GM13977 (cell line): ENCODE data around the gene TRAFD1.

Experiments used
- DNase-seq: peaks from one replicate; pipeline ENCODE4 v3.0.0; 2012; ENCODE audit warnings: low spot score
- CTCF ChIP-seq: IDR thresholded peaks from 2 replicates; pipeline ENCODE4 v1.5.1; 2012; ENCODE audit warnings: mild to moderate bottlenecking, control low read depth; ENCODE audit not compliant: insufficient read depth; ENCODE audit errors: extremely low read depth, missing control alignments
- in situ Hi-C: fragments of 300-500 bp; cut with MboI; formaldehyde crosslinking; loops from one replicate; pipeline ENCODE4 v1.12.0; 2022; ENCODE audit warnings: low sequenced_read_pairs, low pct_unique_long_range_greater_than_20kb, mixed read lengths, inconsistent platforms; ENCODE audit not compliant: unreplicated experiment

Gene TRAFD1

DNA sequence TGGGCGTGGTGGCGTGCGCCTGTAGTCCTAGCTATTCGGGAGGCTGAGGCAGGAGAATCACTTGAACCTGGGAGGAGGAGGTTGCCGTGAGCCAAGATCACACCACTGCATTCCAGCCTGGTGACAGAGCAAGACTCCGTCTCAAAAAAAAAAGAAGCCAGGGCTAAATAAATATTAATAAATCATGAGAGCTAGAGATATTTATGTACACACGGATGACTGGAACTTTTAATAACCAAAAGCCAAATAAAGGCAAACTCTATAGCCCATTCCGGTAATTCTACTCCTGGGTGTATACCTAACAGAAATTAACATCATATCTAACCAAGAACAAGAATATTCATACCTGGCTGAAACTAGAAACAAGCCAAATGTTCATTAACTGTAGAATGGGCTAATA, 7.7 kb upstream of the TRAFD1 start:
- no peak for TF ChIP-seq CTCF
- in situ Hi-C loops: no loop called here
- no peak for DNase-seq

- no peak for TF ChIP-seq CTCF
- in situ Hi-C loops: no loop called here
- no peak for DNase-seq
These were observed 3.4 kb upstream of the TRAFD1 start for GRCh38 chr12:112121780-112122565.

DNA sequence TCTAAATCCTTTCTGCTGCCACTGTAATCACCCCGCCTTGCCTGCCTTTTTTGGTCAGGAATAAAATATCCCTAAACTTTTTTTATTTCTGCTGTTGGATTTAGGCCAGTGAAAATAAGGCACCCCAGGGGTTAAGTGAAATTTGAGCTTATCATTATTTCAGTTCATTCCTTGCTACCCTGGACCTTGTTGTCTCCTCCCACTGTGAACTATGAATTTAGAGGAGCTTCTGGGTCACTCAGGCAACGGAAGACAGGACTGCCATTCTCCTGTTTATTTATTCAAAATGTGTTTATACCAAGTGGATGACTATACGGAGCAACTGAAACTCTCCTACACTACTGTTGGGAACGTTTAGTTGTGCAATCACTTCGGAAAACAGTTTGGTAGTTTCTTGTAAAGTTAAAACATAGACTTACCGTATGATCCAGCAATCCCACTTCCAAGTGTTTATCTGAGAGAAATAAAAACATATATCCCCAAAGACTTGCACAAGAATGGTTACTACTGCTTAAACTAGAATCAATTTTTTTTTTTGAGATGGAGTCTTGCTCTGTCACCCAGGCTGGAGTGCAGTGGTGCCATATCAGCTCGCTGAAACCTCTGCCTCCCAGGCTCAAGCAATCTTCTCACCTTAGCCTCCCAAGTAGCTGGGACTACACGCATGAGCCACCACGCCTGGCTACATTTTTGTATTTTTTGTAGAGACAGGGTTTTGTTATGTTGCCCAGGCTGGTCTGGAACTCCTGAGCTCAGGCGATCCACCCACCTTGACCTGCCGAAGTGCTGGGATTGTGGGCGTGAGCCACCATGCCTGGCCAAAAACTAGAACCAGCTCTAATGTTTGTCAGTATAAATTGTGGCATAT, 2.3 kb upstream of the TRAFD1 start:
- no peak for TF ChIP-seq CTCF
- DNase-seq: no peak
- in situ Hi-C loops: no loop called here

DNA sequence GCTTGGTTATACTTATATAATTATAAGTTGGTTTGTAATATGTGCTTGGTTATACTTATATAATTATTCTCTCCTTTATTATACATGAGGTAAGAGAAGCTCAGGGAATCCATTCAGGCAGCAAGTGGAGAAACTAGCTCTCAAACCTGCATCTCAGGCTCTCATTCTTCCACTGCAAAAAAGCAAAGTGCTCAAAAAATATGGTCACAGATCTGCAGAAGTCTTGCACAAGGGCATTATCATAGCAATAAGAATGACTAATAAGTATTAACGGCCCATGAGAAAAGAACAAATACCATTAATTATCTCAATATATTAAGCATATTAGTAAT, 476 bp upstream of the TRAFD1 start:
- no peak for DNase-seq
- in situ Hi-C loops: no loop called here
- TF ChIP-seq CTCF: no peak

DNA sequence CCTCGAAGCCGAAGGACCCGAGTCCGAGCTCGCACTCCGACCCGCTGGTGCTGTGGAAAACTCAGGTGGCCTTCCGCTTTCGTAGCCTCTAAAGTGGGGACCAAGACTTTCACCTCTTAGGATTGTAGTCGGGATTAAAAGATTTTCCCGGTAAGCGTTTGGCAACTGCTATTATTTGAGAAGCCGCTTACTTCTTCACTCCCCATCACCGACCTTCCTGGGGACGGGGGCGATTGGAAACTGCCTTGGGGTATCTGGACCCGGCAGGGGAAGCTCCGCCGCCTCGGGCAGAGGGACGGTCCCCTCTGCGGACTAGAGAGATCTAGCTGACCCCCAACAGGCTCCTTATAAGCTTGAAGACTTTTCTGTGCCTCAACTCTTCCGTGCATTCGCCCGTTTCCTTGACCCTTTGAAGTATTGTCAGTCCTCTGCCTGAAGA, 659 bp downstream of the TRAFD1 start:
- TF ChIP-seq CTCF: no peak
- no peak for DNase-seq
- in situ Hi-C loops: no loop called here

DNA sequence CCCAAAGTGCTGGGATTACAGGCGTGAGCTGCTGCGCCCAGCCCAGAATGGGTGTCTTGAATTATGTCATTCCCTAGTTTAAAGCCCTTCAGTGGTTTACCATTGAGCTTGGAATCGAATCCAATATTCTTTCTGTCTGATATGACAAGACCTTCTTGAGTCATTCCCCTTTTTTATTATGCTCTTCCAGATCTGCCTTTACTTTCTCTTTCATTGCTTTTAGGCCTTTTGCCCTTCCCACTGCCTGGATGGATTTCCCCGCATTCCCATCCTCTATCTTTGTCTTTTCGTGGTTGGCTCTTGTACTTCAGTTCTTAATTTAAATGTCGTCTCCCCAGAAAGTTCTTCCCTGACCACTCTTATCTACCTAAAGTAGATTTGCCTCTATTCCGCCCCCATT, 1.6 kb downstream of the TRAFD1 start:
- in situ Hi-C loops: no loop called here
- no peak for TF ChIP-seq CTCF
- no peak for DNase-seq
